ENCODE data around the gene NUBP2. TPM values are rescaled to one million over a fixed set of nuclear protein-coding genes. Genes with fewer than 3 reads are reported as not detected.
"Not testable (repeated sequence)": the region's sequence is repeated elsewhere in the genome, so short reads cannot be mapped to it uniquely, and the experiment has no call there.

NUBP2 gene
- total RNA-seq, 1 donor from 2014 or later: 81.6 TPM

DNA sequence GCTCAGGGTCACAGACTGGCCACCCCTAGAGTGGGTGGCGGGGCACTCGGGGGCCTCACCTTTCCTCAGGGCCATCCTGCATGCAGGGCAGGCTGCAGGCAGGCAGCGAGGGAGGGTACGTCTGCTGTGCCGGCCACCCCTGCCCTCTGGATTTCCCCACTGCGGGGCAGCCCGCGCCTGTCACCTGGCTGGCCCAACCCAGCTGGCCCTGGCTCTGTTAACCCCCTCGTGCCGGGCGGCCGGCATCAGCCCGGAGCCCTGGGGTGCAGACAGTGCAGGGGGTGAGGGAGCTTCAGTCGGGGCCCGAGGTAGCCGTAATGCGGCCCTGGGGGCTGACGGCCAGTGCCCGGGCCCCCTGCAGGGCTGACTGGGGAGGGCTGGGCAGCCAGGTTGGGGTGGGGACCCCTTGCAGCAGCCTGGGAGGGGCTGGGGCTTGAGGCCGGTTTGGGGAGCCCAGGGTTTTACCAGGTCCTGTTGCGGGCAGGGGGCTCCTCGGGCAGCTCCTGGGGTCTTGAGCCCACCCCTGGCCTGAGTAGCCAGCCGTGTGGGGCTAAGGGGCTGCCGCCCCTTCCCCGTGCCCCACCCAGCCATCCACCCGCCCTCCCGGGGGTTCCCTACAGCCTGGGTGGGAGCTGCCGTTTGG, 10.9 kb downstream of the NUBP2 start, which contains the start of gene IGFALS:
Gene IGFALS, minus strand, starts transcription at position 128 of the 643 bp plus-strand sequence. Its CDS starts 53 bp downstream, at position 75.
- H3K27me3 Mint-ChIP-seq (ENCODE audit: insufficient read depth): no peaks in the 10 kb centered on the region
- intact Hi-C loops (cut with micrococcal nuclease): no loop called here
- no peak within 1 kb of the TSS for H3K27ac Mint-ChIP-seq
- H3K9me3 Mint-ChIP-seq: peaks cover 5% of the 10 kb centered on the region
- DNase-seq (ENCODE audit: low spot score): no peak
- H3K4me1 Mint-ChIP-seq (ENCODE audit: low read depth): no peaks in the 10 kb centered on the region
- H3K36me3 Mint-ChIP-seq (ENCODE audit: low read depth): peaks cover 2% of the 10 kb centered on the region
- no peak within 1 kb of the TSS for H3K4me3 Mint-ChIP-seq

DNA sequence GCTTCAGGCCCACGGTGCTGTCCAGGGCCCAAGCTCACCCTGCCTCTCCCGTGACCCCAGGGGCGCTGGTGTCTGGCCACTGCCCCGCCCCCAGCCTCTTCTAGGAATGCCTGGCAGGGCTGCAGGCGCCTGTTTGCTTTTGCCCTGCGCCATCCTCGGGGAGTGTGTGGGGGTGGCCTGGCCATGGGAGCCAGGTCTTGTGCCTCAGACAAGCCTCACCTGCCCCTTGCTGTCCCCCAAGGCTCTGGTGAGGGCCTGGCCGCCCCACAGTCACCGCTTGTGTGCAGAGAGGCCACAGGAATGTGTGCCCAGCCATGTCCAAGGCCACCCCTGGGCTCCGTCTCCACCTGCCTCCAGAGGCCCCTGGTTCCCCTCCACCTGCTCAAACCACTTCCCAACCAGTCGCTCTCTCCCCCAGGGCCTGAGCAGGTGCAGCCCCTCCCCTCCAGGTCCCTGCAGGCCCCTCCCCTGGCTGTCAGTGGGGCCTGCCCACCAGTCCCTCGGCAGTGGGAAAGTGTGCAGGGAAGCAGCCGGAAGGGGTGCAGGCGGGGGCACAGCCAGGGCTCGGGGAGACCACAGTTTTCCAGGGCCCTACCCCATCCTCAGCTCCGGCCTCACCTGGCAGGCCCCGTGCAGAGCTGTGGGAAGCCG, 11.6 kb downstream of the NUBP2 start:
- Mint-ChIP-seq H3K27me3 (ENCODE audit: insufficient read depth) (no peaks in the 10 kb centered on the region), H3K9me3 (peaks cover 11% of the 10 kb centered on the region), H3K27ac (no peak overlapping the region), H3K36me3 (ENCODE audit: low read depth) (no peaks in the 10 kb centered on the region), H3K4me3 (no peak overlapping the region), H3K4me1 (ENCODE audit: low read depth) (no peaks in the 10 kb centered on the region)
- no peak for DNase-seq (ENCODE audit: low spot score)
- intact Hi-C loops (cut with micrococcal nuclease): no loop called here

DNA sequence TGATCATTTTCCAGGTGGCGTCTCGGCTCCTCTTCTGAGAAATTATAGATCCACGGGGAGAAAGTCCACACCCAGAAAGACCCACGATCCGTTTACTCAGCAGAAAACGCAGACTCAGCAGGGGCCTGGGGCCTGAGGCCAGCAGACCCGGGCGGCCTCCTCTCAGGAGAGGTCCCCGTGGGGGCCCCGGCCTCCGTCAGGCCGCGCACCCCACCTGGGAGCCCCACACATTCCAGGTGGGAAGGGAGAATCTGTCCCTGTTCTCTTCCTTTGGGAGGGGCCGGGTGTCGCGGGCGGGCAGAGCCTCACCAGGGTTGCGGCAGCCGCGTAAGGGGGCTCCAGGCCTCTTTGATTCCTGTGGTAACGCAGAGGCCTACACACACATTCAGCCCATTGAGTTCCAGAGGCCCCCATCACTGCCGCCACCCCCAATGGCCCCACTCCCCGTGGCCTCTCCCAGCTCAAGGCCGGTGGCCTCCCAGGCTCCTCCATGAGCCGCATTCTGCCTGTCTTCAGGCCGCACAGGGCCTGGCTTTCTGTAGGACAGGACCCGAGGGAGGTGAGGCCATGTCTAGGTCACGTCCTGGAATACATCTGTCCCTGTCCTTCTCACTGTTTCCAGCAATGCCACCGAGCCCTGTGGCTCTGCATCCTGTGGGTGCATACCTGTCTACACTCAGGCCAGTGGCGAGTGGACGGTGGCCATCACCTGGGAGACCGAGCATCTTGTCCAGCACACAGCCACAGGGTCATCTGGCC, 12.3 kb downstream of the NUBP2 start:
- H3K27ac Mint-ChIP-seq: no peak overlapping the region
- intact Hi-C loops (cut with micrococcal nuclease): no loop called here
- no peak overlapping the region for H3K4me3 Mint-ChIP-seq
- no peak for DNase-seq (ENCODE audit: low spot score)
- no peaks in the 10 kb centered on the region for H3K4me1 Mint-ChIP-seq (ENCODE audit: low read depth)
- H3K27me3 Mint-ChIP-seq (ENCODE audit: insufficient read depth): no peaks in the 10 kb centered on the region
- H3K36me3 Mint-ChIP-seq (ENCODE audit: low read depth): no peaks in the 10 kb centered on the region
- peaks cover 19% of the 10 kb centered on the region for H3K9me3 Mint-ChIP-seq

GRCh38 chr16:1799263-1799662, 16.5 kb downstream of the NUBP2 start:
- H3K36me3 Mint-ChIP-seq (ENCODE audit: low read depth); H3K27me3 Mint-ChIP-seq (ENCODE audit: insufficient read depth); intact Hi-C loops (cut with micrococcal nuclease); H3K4me1 Mint-ChIP-seq (ENCODE audit: low read depth); H3K4me3 Mint-ChIP-seq; DNase-seq (ENCODE audit: low spot score); H3K27ac Mint-ChIP-seq: not testable (repeated sequence)
- peaks cover 24% of the 10 kb centered on the region for H3K9me3 Mint-ChIP-seq

DNA sequence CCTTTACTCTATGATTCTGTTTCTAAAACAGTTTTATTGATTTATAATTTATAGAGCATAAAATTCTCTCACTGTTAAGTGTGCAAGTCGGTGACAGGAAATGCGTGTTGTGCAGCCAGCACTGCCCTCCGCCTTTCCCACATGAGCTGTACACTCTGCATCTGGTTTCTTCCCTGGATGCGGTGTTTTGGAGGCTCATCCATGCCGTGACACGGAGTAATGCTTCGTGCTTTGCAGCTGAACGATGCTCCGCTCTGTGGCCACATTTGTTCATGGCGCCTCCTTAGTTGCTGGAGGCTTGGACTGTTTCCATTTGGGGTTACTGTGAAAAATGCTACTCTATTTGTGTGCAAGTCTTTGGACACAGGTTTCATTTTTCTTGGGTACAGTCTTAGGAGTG, 17.9 kb downstream of the NUBP2 start:
- Mint-ChIP-seq H3K4me1 (ENCODE audit: low read depth) (no peaks in the 10 kb centered on the region), H3K27me3 (ENCODE audit: insufficient read depth) (no peaks in the 10 kb centered on the region), H3K36me3 (ENCODE audit: low read depth) (no peaks in the 10 kb centered on the region), H3K27ac (no peak overlapping the region), H3K4me3 (no peak overlapping the region), H3K9me3 (peaks cover 24% of the 10 kb centered on the region)
- intact Hi-C loops (cut with micrococcal nuclease): no loop called here
- DNase-seq (ENCODE audit: low spot score): no peak

DNA sequence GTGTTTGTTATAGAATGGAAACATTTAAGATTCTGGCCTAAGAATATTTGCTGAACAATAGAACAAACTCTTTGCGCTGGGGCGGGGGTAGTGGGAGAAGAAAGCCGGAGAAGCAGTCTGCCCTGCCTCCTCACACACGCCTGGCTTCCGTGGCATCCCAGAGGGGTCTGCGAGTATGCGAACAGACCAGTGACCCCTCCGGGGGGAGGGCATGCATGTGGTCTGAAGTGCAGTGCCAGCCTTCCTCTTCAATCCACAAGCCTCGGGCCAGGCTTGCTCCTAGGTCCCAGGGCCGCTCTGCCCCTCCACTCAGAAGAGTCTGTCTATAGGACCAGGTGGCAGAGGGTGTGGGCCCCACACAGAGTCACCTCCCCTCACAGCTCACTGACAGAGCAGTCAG, 24.9 kb downstream of the NUBP2 start:
- Mint-ChIP-seq H3K36me3 (ENCODE audit: low read depth) (peaks cover 4% of the 10 kb centered on the region), H3K27me3 (ENCODE audit: insufficient read depth) (no peaks in the 10 kb centered on the region), H3K27ac (no peak overlapping the region), H3K4me1 (ENCODE audit: low read depth) (no peaks in the 10 kb centered on the region), H3K9me3 (no peaks in the 10 kb centered on the region), H3K4me3 (no peak overlapping the region)
- DNase-seq (ENCODE audit: low spot score): no peak
- intact Hi-C loops (cut with micrococcal nuclease): no loop called here

GRCh38 chr16:1808691-1809090, 25.9 kb downstream of the NUBP2 start:
- Mint-ChIP-seq H3K27ac (no peak overlapping the region), H3K9me3 (no peaks in the 10 kb centered on the region), H3K4me3 (no peak overlapping the region), H3K36me3 (ENCODE audit: low read depth) (peaks cover 7% of the 10 kb centered on the region), H3K27me3 (ENCODE audit: insufficient read depth) (no peaks in the 10 kb centered on the region), H3K4me1 (ENCODE audit: low read depth) (peaks cover 8% of the 10 kb centered on the region)
- no peak for DNase-seq (ENCODE audit: low spot score)
- intact Hi-C loops (cut with micrococcal nuclease): no loop called here

DNA sequence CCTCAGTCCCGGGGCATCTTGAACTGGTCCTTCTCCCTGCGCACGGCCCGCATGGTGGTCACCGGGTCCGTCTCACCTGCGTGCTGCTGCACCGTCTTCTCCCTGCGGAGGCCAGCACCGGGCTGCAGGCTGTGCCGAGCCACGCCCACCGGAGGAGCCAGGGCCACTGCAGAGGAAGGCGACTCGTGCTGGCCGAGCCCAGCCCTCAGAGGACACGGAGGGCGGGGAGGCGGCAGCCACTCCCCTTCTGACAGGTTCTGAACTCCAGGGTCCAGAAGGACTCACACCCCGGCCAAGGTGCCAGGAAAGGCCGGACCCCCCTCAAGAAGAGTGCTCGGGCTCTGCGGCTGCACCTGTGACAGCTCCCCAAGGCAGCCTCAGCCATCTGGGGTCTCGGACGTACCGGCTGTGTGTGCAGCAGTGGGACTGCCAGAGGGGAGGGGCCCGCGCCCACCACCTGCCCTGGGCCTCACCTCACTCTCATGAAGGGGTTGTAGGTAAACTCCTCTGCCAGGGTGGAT, 26.6 kb downstream of the NUBP2 start:
- Mint-ChIP-seq H3K27me3 (ENCODE audit: insufficient read depth) (no peaks in the 10 kb centered on the region), H3K4me3 (no peak overlapping the region), H3K36me3 (ENCODE audit: low read depth) (peaks cover 7% of the 10 kb centered on the region)

GRCh38 chr16:1810106-1810505, 27.3 kb downstream of the NUBP2 start:
- no peaks in the 10 kb centered on the region for H3K27me3 Mint-ChIP-seq (ENCODE audit: insufficient read depth)
- intact Hi-C loops (cut with micrococcal nuclease): loop anchor here (5.0 kb wide), 1 partner anchor 117 kb away; no protein-coding TSS in a partner anchor
- no peak for DNase-seq (ENCODE audit: low spot score)
- H3K4me3 Mint-ChIP-seq: no peak overlapping the region
- H3K36me3 Mint-ChIP-seq (ENCODE audit: low read depth): peaks cover 10% of the 10 kb centered on the region
- no peak overlapping the region for H3K27ac Mint-ChIP-seq
- H3K9me3 Mint-ChIP-seq: no peaks in the 10 kb centered on the region
- peaks cover 8% of the 10 kb centered on the region for H3K4me1 Mint-ChIP-seq (ENCODE audit: low read depth)

More for the DNA sequence above, 26.6 kb downstream of the NUBP2 start:
- DNase-seq (ENCODE audit: low spot score): no peak
- no peak overlapping the region for H3K27ac Mint-ChIP-seq
- H3K4me1 Mint-ChIP-seq (ENCODE audit: low read depth): peaks cover 8% of the 10 kb centered on the region
- H3K9me3 Mint-ChIP-seq: no peaks in the 10 kb centered on the region
- intact Hi-C loops (cut with micrococcal nuclease): no loop called here

DNA sequence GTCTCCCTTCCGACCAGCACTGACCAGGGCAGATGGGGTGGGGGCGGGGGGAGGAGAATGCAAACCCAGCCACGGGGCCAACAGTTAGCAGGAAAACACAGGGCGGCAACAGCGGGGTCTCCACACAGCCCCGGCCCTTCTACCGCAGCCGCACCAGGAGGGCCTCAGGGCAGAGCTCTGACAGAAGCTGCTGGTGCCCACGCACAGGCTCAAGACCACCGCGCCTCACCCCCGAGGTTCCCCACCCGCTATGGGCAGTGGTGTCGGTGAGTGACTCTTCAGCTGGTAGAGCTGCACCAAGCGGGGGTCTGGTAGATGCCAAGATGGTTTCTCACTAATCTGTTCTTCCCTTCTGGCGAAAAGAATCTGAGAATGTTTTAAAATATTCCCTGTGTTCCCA, 27.8 kb downstream of the NUBP2 start:
- no peak for DNase-seq (ENCODE audit: low spot score)
- no peaks in the 10 kb centered on the region for H3K27me3 Mint-ChIP-seq (ENCODE audit: insufficient read depth)
- no peak overlapping the region for H3K27ac Mint-ChIP-seq
- no peak overlapping the region for H3K4me3 Mint-ChIP-seq
- H3K9me3 Mint-ChIP-seq: no peaks in the 10 kb centered on the region
- peaks cover 8% of the 10 kb centered on the region for H3K4me1 Mint-ChIP-seq (ENCODE audit: low read depth)
- H3K36me3 Mint-ChIP-seq (ENCODE audit: low read depth): peaks cover 14% of the 10 kb centered on the region
- intact Hi-C loops (cut with micrococcal nuclease): loop anchor here (5.0 kb wide), 1 partner anchor 117 kb away; no protein-coding TSS in a partner anchor

DNA sequence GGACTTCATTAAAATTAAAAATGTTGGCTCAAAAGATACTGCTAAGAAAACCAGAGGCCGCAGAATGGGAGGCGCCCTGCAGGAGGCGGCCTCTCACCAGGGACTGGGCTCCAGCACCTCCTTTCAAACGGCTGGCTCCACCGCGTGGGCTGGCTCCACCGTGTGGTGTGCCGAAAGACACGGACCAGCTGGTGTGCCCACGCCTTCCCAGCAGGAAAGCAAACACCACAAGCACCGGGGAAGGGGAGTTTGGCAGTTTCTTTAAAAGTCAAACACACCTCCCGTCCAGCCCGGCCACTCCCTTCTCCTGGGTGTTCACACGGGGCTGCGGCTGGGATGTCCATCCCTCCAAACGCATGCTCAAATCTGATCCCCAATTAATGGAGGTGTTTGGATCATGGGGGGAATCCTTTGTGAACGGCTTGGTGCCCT, 30.0 kb downstream of the NUBP2 start:
- no peaks in the 10 kb centered on the region for H3K27me3 Mint-ChIP-seq (ENCODE audit: insufficient read depth)
- peaks cover 8% of the 10 kb centered on the region for H3K4me1 Mint-ChIP-seq (ENCODE audit: low read depth)
- intact Hi-C loops (cut with micrococcal nuclease): loop anchor here (5.0 kb wide), 1 partner anchor 115 kb away; no protein-coding TSS in a partner anchor
- H3K27ac Mint-ChIP-seq: no peak overlapping the region
- no peaks in the 10 kb centered on the region for H3K9me3 Mint-ChIP-seq
- no peak overlapping the region for H3K4me3 Mint-ChIP-seq
- H3K36me3 Mint-ChIP-seq (ENCODE audit: low read depth): peaks cover 15% of the 10 kb centered on the region
- DNase-seq (ENCODE audit: low spot score): peak; percentile 22

DNA sequence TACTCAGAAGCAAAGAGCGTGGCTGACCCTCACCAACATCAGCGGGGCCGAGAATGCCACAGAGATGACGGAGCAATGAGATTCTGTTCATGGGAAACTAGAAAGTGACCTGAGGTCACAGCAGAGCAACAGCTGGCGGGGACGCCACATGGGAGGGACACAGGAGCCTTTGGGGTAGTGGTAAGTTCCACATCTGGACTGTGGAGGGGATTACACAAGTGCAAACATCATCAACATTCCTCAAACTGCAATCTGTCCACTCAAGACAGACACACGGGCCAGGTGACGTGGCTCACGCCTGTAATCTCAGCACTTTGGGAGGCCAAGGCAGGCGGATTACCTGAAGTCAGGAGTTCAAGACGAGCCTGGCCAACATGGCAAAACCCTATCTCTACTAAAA, 32.7 kb downstream of the NUBP2 start:
- no peak for DNase-seq (ENCODE audit: low spot score)
- H3K27me3 Mint-ChIP-seq (ENCODE audit: insufficient read depth): no peaks in the 10 kb centered on the region
- intact Hi-C loops (cut with micrococcal nuclease): no loop called here
- H3K36me3 Mint-ChIP-seq (ENCODE audit: low read depth): peaks cover 14% of the 10 kb centered on the region
- no peaks in the 10 kb centered on the region for H3K9me3 Mint-ChIP-seq
- H3K4me1 Mint-ChIP-seq (ENCODE audit: low read depth): peaks cover 8% of the 10 kb centered on the region
- H3K27ac Mint-ChIP-seq: no peak overlapping the region
- H3K4me3 Mint-ChIP-seq: no peak overlapping the region
